GM19025 (cell line): ENCODE measurements around the gene MFAP3L.
"Not testable (repeated sequence)": the region's sequence is repeated elsewhere in the genome, so short reads cannot be mapped to it uniquely, and the experiment has no call there.

Source experiments
- ATAC-seq: cut with Tn5 transposase; IDR thresholded peaks from one replicate; pipeline ENCODE4 v1.9.1; 2021; ENCODE audit warnings: mild to moderate bottlenecking, low read depth, moderate library complexity; ENCODE audit not compliant: unreplicated experiment

Gene MFAP3L

DNA sequence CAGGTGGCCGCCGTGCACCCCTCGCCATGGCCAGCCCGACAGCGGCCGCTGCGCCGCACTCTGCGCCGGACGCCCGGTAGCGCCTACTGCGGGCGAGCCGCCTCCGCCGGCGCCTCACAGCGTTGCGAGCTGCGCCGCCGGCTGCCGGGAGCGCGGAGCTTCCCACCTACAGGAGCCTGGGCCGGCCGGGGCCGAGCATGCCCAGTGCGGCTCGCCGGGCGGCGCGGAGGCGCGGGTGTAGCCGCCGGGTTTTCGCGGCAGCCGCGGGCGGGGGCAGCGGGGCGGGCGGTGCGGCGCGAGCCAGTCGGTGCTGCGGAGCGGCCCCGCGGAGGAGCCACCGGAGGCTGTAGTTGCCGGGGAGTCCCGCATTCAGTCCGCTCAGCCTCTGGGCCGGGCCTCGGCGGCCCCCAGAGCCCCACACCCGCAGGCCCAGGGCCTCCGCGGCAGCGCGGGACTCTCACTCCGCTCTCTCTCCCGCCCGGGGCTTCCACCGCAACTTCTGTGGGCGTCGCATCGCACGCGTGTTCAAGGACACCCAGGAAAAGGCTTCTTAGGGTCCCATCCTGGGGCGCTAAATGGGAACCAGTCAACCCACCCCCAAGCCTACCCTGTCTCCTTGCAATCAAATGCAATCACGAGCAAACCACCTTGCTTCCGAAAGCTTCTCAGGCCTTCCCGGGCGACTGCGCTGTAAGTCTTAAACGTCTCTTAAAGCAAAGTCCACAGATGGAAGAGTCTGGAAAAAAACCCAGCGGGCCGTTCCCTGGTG, at the start of gene MFAP3L:
MFAP3L (minus strand) TSS at position 143 of the 769 bp plus-strand sequence. CDS start 20,518 bp downstream, outside the sequence.
- peak; percentile 87 for ATAC-seq

DNA sequence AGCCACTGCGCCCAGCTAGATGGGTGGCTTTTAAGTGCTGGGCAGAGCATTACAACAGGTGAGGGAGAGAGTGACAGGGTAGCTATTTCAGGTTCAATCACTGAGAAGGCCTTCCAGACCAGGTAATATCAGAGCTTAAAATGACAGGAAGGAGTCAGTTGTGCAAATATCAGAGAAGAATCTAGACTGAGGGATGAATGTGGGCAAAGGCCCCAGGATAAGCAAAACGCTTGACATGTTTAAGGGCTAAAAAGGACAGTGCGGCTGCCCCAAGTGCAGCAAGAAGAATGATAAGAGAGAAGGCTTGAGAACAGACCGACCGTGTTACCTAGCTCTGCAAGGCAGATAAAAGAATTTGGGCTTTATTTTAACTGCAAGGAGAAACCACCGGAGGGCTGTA, 45.0 kb upstream of the MFAP3L start:
- ATAC-seq = no peak

DNA sequence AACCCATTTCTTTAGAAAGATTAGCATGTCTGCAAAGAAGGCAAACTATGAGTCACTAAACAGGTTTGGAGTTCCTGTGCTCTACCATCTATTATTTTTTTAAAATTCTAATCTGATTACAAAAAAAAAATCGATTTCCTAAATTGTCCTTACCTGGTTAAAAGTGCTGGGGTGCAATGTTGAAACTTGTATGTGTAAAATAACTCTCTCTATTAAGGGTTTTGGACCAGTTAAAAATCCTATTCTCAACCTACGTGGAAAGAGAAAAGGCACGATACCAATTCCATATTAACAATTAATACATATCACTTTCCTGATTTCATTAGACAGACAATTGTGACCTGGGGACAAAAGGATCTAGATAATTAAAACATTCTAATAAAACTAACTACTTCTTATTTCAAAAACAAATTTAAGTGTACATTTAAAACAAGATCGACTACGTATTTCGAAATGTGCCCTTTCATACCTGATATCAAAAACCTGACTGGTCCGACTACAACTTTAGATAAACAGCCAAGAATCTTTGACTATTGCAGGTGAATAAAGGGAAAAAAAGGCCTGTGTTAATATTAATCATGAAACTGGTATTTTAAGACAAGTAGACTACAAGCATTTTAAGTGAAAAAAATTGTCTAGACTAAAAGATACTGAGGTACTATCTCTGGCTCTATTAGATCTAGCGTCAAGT, 42.4 kb upstream of the MFAP3L start:
- ATAC-seq = no peak

DNA sequence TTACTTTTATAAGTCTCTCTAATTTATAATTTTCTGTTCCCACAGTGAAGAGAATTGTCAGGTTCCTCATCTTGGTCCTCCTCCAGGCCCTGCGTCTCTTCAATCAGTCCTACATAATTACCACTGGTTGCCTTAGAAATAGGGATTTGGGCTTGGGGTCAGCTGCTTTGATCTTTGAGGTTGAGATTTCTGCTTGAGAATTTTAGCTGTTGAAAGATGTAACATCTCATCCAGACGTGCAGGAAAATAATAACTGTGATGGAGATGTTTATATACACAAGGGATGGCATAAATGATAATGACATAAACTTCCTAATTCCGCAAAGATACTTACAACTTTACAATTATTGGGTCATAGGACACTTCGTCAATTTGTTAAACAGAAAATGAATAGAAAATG, 33.2 kb upstream of the MFAP3L start:
- no peak for ATAC-seq

DNA sequence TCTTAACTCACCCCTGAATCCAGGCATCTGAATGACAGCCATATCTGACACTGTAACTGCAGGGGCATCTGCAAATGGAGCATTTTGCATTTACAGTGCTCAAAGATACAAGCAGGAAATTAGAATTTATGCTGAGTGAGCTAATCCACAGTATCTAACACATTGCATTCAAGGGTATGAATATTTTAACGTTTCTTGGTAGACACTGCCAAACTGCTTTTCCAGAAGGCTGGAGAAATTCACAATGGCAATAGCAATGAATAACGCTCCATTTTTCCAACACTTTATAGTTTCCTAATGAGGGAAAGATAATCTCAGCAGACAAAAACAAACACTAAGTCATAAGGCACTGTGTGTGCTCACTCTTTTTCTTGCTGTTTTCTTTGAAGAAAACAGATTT, 32.6 kb upstream of the MFAP3L start:
- ATAC-seq = no peak

DNA sequence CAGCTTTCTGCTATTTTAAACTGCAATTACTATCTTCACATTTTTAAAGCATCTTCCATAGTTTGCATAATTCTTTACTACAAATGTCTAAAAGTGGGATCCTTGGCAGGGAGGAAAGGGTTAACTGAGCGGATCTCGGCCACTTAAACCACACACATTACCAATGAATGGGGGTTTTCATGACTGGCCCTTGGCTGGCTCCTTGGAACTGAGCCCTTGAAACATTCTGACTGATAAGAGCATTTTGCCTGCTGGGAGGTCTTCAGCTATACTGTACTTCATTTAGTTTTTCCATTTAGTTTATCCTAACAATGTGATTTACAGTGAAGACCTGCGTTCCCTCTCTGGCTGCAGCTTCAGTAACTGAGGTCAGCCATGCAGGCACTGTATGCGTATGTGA, 31.7 kb upstream of the MFAP3L start:
- no peak for ATAC-seq

DNA sequence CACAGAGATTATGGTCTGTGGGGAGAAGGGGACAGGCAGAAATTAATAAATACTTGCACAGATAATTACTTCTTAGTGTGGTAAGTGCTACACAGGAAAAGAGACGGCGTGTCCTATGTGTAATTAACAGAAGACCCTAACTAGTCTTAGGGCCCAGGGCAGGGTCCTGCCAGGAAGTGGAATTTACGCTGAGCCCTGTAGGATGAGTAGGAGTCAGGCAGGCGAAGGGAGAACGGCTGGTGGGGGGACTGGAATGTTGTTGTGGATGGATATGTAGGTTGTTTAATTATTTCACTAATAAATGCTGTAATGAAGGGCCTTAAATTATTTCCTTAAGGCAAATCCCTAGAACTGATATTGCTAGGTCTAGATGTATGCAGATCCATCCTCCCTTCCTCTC, 26.7 kb upstream of the MFAP3L start:
- ATAC-seq = no peak

DNA sequence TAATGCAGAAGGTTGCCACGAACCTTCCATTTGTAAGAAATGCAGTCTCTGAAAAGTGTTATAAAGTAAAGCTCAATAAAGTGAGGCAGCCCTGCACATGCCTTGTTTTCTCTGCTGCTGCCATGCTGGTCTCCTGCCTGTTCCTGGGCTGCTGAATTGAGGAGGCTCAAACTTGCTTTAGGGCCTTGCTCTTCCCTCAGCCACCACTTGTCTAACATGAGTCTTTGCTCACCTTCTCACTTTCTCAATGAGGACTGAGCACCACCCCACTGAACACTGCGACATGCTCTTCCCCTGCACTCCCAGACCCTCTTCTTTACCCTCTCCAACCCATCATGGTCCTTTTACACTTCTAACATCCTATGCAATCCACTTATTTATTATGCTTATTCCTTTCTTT, 25.2 kb upstream of the MFAP3L start:
- ATAC-seq = no peak

DNA sequence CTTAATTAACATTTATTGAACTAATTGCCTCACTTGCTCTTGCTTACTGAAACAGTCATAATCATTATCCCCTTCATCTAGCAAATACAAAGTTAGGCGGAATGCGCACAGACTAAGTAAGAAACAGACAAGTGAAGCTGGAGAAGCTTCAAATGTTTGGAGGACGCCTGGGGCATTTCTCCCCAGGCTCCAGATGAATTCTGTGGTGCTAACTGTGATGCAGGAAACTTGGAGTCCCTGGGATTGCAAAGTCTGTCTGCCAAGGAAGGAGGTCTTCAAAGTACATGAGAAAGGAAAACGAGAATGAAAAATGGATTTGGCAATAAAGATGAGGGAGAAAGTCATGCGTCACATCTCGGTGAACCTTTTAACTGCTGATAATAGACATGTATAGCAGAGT, 23.6 kb upstream of the MFAP3L start:
- no peak for ATAC-seq

DNA sequence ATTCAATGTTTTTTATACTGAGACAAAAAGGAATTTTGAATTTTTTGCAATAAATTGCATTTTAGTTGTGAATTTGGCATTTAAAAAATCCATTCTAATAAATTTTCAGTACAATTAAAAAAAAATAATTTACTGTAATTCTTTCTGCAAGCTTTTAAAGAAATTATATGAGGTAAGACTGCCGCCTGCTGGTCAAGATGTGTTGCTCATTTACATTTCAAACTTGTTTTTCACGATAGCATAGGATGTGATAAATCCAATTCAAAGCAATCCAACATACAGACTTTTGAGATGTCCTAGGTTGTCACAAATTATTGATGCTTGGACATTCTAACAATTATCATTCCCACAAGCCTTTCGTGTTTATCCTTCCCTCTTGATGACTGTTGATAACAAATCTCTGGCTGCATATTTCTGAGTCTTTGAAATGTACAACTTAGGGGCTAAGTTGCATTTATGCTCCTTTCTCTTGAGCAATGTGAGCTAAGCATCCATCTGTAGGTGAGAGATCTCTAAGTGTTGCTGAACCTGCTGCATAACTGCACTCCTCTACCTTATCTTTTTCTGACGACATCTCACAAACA, 21.7 kb upstream of the MFAP3L start:
- no peak for ATAC-seq

DNA sequence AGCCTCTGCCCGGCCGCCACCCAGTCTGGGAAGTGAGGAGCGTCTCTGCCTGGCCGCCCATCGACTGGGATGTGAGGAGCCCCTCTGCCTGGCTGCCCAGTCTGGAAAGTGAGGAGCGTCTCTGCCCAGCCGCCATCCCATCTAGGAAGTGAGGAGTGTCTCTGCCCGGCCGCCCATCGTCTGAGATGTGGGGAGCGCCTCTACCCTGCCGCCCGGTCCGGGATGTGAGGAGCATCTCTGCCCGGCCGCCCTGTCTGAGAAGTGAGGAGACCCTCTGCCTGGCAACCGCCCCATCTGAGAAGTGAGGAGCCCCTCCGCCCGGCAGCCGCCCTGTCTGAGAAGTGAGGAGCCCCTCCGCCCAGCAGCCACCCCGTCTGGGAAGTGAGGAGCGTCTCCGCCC, 20.0 kb upstream of the MFAP3L start:
- ATAC-seq = not testable (repeated sequence)

DNA sequence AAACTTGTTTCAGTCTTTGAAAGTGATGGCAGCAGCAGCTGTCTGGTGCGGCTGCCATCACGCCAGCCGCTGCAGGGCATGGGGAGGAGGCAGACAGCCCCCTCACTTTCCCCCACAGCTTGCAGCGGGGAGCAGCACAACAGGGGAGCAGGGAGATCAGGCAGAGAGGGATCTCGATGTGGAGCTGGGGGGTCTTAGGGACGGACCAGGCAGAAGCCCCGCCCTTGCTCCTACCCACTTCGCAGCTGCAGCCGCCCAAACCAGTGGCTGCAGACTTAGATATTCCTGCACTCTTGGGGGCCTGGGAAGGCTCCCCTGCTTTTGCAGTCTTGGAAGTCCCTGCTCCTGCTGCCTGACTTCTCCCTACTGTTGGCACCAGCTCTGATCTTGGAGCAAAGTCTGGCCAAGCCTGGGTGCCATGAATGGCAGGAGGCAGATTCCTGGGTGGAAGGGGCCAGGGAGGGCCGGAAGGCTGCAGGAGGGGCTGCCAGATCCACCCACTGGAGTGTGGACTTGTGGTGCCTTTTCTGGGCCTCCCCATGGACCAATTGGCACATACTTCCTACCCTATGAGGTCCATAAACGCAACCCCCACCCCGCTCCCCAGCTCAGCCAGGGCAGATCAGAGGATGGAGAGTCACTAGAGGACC, 14.0 kb upstream of the MFAP3L start:
- no peak for ATAC-seq

DNA sequence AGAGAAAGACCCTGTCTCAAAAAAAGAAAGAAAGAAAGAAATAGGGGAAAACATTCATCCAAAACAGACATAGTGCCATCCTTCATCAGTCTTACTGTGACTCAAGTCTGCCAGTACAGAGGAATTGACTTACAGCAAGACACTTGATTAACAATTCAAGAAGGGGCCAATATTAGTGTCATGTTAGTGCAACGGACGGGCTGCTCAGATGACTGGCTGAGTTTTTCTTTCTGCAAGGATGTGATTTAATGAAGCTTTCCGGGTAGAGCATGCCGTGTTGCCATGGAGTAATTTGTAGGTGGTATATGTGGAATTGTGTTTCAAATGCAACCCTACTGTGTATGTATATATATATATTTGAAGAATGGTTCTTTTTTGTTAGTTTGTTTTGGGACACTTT, 12.6 kb upstream of the MFAP3L start:
- no peak for ATAC-seq

DNA sequence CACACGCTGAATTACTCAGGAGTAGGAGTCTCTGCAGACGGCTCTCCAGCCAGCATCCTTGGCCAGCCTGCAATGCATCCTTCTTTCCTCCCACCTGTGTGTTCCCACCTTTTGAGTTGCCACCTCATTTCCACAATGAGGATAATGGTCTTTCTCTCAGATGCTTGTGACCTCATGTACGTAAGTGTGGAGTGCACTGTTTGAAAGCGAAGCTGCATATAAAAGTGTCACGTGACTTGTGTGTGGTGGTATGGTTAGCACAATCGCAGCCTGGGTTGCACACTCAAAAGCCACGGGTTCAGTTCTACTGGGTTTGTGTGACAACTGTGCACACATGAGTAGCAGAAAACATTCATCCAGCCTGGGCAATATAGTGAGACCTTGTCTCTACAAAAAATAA, 12.0 kb upstream of the MFAP3L start:
- ATAC-seq = no peak

DNA sequence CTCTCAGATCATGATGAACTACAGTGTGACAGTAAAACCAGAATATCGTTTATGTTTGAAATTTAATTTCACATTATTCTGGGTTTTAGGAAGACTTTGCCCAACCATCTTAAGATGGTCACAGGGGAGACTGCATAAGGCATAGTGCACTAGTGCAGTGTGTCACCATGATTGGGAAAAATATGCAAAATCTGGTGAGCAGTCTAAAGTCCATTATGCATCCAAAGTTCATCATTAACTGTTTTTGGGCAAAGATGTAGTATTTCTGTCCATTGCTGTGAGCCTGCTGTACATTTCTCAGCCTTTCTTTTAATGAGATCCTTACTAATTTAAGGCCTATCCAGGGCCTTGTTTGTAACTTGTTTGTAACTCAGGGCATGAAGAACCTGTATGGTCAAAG, 11.3 kb upstream of the MFAP3L start:
- no peak for ATAC-seq

DNA sequence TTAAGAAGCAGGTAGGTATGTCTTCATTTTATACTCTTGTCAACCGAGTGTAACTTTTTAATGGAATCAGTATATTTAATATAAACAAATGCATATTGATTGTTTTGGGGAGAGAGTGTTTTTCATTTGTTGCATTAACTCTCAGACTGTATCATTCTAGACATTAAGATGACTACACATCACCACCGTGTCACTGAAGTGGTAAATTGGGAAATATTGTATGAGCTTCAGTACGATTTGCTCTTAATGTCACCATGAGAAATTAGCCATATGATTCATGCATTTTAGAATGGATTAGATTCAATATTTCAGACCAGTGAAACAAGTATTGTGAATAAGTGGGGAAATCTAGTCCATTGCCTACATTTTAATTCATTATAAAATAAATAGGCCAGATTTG, 9.7 kb upstream of the MFAP3L start:
- ATAC-seq = no peak

DNA sequence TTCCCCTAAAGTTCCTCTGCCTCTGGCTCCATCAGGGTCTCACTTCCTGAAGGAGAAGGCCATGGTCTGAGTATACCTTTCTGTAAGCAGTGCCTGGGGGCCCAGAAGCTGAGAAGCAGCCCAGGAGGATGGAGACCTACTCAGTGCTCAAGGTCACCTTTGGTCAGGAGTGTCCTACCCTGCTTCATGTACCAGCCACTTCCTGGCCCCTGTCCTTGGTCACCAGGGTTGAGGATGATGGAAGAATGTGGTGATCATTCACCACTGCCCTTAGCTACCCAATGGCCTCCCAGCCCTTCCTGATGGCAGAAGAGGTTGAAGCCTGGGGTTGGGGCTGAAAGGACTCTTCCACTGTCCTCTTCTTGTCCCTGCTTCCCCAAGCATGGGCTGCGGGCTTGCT, 9.0 kb upstream of the MFAP3L start:
- no peak for ATAC-seq

DNA sequence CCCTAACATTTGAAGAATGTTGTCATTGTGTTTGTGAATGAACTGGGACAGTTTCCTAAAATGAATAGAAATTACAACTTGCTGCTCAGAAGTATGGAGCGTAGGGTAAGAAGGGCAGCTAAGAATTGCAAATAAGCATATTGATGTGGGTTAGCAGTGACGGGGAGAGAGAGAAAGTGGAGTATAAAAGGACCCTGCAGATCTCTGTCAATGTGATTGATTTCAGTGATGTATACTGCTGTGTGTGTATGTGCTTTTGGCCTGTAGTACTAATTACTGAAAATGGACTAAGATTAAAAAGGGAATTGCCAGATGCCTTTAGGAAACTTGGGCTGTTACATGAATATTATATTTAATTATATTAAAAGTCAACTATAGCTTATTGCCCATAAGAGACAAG, 7.8 kb upstream of the MFAP3L start:
- no peak for ATAC-seq

DNA sequence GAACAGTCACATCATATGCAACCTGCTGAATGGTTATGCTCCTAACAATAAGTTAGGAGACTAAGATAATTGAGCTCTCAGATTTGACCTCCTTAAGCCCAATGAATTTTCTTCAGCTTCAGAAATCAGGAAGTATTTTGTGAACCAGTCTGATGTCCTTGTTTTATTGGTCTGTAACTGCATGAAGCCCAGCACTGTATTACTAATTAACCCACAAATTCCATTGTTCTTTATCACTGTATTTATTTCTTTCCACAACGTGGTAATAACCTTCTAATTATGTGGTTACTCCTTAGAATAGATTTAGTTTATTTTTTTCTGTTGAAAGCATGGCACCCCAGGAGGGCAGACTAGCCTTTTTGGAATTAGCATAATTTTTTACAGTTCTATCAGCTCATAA, 3.9 kb upstream of the MFAP3L start:
- ATAC-seq = no peak

DNA sequence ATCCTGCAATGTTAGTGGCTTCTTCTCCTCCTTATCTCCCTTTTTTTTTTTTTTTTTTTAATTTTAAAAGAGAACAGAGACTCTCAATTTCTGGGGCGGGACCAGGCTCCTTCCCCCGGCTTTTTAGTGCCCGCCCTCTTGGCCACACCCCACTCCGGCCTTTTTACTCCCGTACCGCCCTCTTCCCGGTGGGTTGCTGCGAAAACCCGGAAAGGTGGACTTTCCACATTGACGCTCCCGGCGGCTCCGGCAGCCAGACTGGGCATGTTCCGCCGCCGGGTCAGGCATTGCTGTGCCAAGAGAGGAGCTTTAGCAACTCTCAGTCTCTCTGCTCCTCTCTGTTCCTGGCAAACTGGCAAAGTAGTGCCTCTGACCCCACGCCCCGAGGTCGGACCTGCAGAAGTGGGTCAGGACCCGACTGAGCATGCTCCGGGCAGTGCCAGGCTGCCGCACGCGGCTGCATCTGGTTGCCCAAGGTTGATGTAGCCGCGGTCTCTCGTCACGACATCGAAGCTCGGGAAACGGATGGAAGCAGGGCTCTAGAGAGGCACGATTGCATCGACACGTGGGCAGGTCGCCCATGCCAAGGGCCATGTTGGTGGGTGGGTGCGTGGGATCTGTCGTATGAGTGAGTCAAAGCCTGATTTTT, 1.1 kb upstream of the MFAP3L start:
- peak; percentile 54 for ATAC-seq
